Liver (tissue), 9 donors: ENCODE data around the gene ZSWIM8. TPM values are rescaled to one million over a fixed set of nuclear protein-coding genes. Genes with fewer than 3 reads are reported as not detected.
A peak's percentile ranks its signal among the peaks of the same experiment; 100 is the strongest.

Experiments
- DNase-seq: peaks from one replicate; pipeline ENCODE4 v3.0.0-alpha.2; 2017; ENCODE audit warnings: low spot score
- H3K27ac ChIP-seq, 2 donors: one replicate each; pipeline ENCODE4 v1.7.0; 2013; ENCODE audit warnings: inconsistent platforms in 2 of 2, low read length in 2 of 2, control low read depth in 1 of 2, low read depth in 1 of 2, mild to moderate bottlenecking in 1 of 2
- H3K27me3 ChIP-seq, 4 donors: one replicate each; pipeline versions ENCODE4 v1.6.1 to v1.7.0; 2013; ENCODE audit warnings: low read length in 3 of 4, inconsistent platforms in 1 of 4, mild to moderate bottlenecking in 1 of 4, moderate library complexity in 1 of 4; ENCODE audit not compliant: control insufficient read depth in 4 of 4, insufficient read depth in 4 of 4
- H3K36me3 ChIP-seq, 4 donors: one replicate each; pipeline versions ENCODE4 v1.6.1 to v1.7.0; 2013; ENCODE audit warnings: low read length in 3 of 4, mild to moderate bottlenecking in 3 of 4, low read depth in 1 of 4, moderate library complexity in 1 of 4; ENCODE audit not compliant: control insufficient read depth in 4 of 4, insufficient read depth in 3 of 4
- H3K4me1 ChIP-seq, 4 donors: one replicate each; pipeline versions ENCODE4 v1.6.1 to v1.7.0; 2013; ENCODE audit warnings: low read length in 3 of 4, mild to moderate bottlenecking in 3 of 4, moderate library complexity in 1 of 4; ENCODE audit not compliant: control insufficient read depth in 4 of 4, insufficient read depth in 4 of 4
- H3K4me3 ChIP-seq, 3 donors: one replicate each; pipeline versions ENCODE4 v1.6.1 to v1.7.0; 2013; ENCODE audit warnings: low read length in 3 of 3, control low read depth in 1 of 3, low read depth in 1 of 3, mild to moderate bottlenecking in 1 of 3
- H3K9ac ChIP-seq, 2 donors: one replicate each; pipeline ENCODE4 v1.7.0; 2013; ENCODE audit warnings: low read length in 2 of 2, mild to moderate bottlenecking in 2 of 2, moderate library complexity in 2 of 2, control low read depth in 1 of 2, low read depth in 1 of 2
- H3K9me3 ChIP-seq, 4 donors: one replicate each; pipeline versions ENCODE4 v1.6.1 to v1.7.0; 2013; ENCODE audit warnings: low read length in 3 of 4; ENCODE audit not compliant: control insufficient read depth in 4 of 4
- ATF3 ChIP-seq: IDR thresholded peaks from 2 replicates; pipeline ENCODE4 v1.6.1; 2016; ENCODE audit warnings: antibody characterized with exemption
- CTCF ChIP-seq: fragments of 150-350 bp; IDR thresholded peaks from 2 replicates; pipeline ENCODE4 v1.5.1; 2017; ENCODE audit warnings: improper control_type of control experiment, low read depth, low read length; ENCODE audit not compliant: missing input control
- EGR1 ChIP-seq, 2 donors: IDR thresholded peaks; 2 replicates each; pipeline ENCODE4 v1.6.1; 2016 to 2018; ENCODE audit warnings: antibody characterized with exemption in 2 of 2, low read depth in 2 of 2
- FOXA1 ChIP-seq: IDR thresholded peaks from 2 replicates; pipeline ENCODE4 v1.6.1; 2016; ENCODE audit warnings: antibody characterized with exemption
- FOXA2 ChIP-seq: IDR thresholded peaks from 2 replicates; pipeline ENCODE4 v1.6.1; 2016; ENCODE audit warnings: antibody characterized with exemption
- GABPA ChIP-seq, 2 donors: IDR thresholded peaks in 1 of 2; conservative IDR thresholded peaks in 1 of 2; 2 replicates each; pipeline ENCODE4 v1.6.1; 2016; ENCODE audit warnings: antibody characterized with exemption in 2 of 2, mild to moderate bottlenecking in 1 of 2, moderate library complexity in 1 of 2
- HNF4A ChIP-seq, 2 donors: conservative IDR thresholded peaks; 2 replicates each; pipeline ENCODE4 v1.6.1; 2016; ENCODE audit warnings: antibody characterized with exemption in 2 of 2, mild to moderate bottlenecking in 2 of 2
- HNF4G ChIP-seq: IDR thresholded peaks from 2 replicates; pipeline ENCODE4 v1.6.1; 2016; ENCODE audit warnings: antibody characterized with exemption
- JUND ChIP-seq, 2 donors: IDR thresholded peaks; 2 replicates each; pipeline ENCODE4 v1.6.1; 2016; ENCODE audit warnings: antibody characterized with exemption in 2 of 2
- MAX ChIP-seq: IDR thresholded peaks from 2 replicates; pipeline ENCODE4 v1.6.1; 2016; ENCODE audit warnings: antibody characterized with exemption
- NR2F2 ChIP-seq: IDR thresholded peaks from 2 replicates; pipeline ENCODE4 v1.6.1; 2016; ENCODE audit warnings: antibody characterized with exemption
- RAD21 ChIP-seq, 2 donors: IDR thresholded peaks; 2 replicates each; pipeline ENCODE4 v1.6.1; 2016; ENCODE audit warnings: antibody characterized with exemption in 2 of 2, mild to moderate bottlenecking in 2 of 2
- RXRA ChIP-seq, 2 donors: IDR thresholded peaks; 2 replicates each; pipeline ENCODE4 v1.6.1; 2017 to 2018; ENCODE audit warnings: antibody characterized with exemption in 2 of 2, mild to moderate bottlenecking in 1 of 2
- SP1 ChIP-seq: IDR thresholded peaks from 2 replicates; pipeline ENCODE4 v1.6.1; 2018; ENCODE audit warnings: antibody characterized with exemption, mild to moderate bottlenecking
- TAF1 ChIP-seq: conservative IDR thresholded peaks from 2 replicates; pipeline ENCODE4 v1.6.1; 2016; ENCODE audit warnings: antibody characterized with exemption, mild to moderate bottlenecking
- YY1 ChIP-seq: IDR thresholded peaks from 2 replicates; pipeline ENCODE4 v1.6.1; 2016; ENCODE audit warnings: antibody characterized with exemption, mild to moderate bottlenecking
- ZBTB33 ChIP-seq: IDR thresholded peaks from 2 replicates; pipeline ENCODE4 v1.6.1; 2016; ENCODE audit warnings: antibody characterized with exemption
- WGBS: extraction: QIAGEN DNeasy Blood & Tissue Kit; methylation state at CpG from one replicate; pipeline ENCODE4 v1.1.7; 2013; 5-methylcytosine and 5-hydroxymethylcytosine counted together
- polyA plus RNA-seq, 2 donors: library from polyadenylated mRNA; stranded (reverse) in 1 of 2; unstranded in 1 of 2; fragments of 200-250 nt in 1 of 2; fragments of >200 nt in 1 of 2; fragmentation: Nextera tagmentation in 1 of 2; extraction: Ambion mirVana in 1 of 2; gene quantifications; one replicate each; pipeline versions ENCODE4 v1.2.1 to v1.2.3, GENCODE V29; 2013 to 2015
- total RNA-seq, 2 donors: library from RNA; depleted of rRNA; stranded (reverse); fragments of >200 nt; gene quantifications; one replicate each; pipeline ENCODE4 v1.2.3, GENCODE V29; 2014
- donor health status: healthy.
- donor health status: healthy.
- donor health status: healthy.
- donor health status: healthy.
- donor health status: healthy.

Gene ZSWIM8
- total and polyA plus RNA-seq, 4 donors, result 33.3 to 66.2 (median 44.4) TPM

GRCh38 chr10:73810358-73810734, 24.9 kb downstream of the ZSWIM8 start:
- H3K4me1 ChIP-seq, result peaks cover 0 to 15% (median 10%) of the 10 kb centered on the region in 4 donors
- TF ChIP-seq FOXA1 (no peak), MAX (no peak), RXRA (IDR thresholded peaks at IDR 0.05) (no peak), ZBTB33 (no peak), HNF4G (no peak), HNF4A (conservative IDR thresholded peaks at IDR 0.05) (no peak), NR2F2 (no peak), ATF3 (no peak)
- no peak for DNase-seq
- H3K27ac ChIP-seq, result peak overlapping the region in 1 of 2 donors; percentile 82
- no peaks in the 10 kb centered on the region for H3K9me3 ChIP-seq
- 80% methylated on average over 7 of the region's 7 CpGs for WGBS
- peaks cover 12 to 31% (median 22%) of the 10 kb centered on the region in 4 donors for H3K36me3 ChIP-seq
- no peaks in the 10 kb centered on the region for H3K27me3 ChIP-seq
- no peak overlapping the region for H3K9ac ChIP-seq
- H3K4me3 ChIP-seq, result peak overlapping the region in 2 of 3 donors; percentile 79 to 89

- TF ChIP-seq NR2F2, result no peak
- TF ChIP-seq TAF1, result no peak
- TF ChIP-seq CTCF, result no peak
- Histone ChIP-seq H3K4me1 (peaks cover 0 to 16% (median 10%) of the 10 kb centered on the region in 4 donors), H3K36me3 (peaks cover 9 to 25% (median 18%) of the 10 kb centered on the region in 4 donors), H3K27ac (peak overlapping the region; percentile 82 to 86), H3K4me3 (peak overlapping the region; percentile 79 to 89 (median 80)), H3K9me3 (no peaks in the 10 kb centered on the region), H3K9ac (peak overlapping the region; percentile 67 to 68), H3K27me3 (no peaks in the 10 kb centered on the region)
- 1% methylated on average over 63 of the region's 63 CpGs for WGBS
- DNase-seq, result peak; percentile 71
Measured at GRCh38 chr10:73810735-73811465, 25.5 kb downstream of the ZSWIM8 start.

GRCh38 chr10:73812657-73813056, 27.3 kb downstream of the ZSWIM8 start:
- WGBS, result 97% methylated on average over 4 of the region's 4 CpGs
- TF ChIP-seq GABPA (IDR thresholded peaks at IDR 0.05 in 1 of 2, conservative IDR thresholded peaks at IDR 0.05 in 1 of 2), result no peak
- TF ChIP-seq FOXA1, result no peak
- TF ChIP-seq NR2F2, result no peak
- no peak for TF ChIP-seq TAF1
- no peak for TF ChIP-seq SP1
- no peak for TF ChIP-seq YY1
- no peak for TF ChIP-seq RXRA (IDR thresholded peaks at IDR 0.05)
- TF ChIP-seq RAD21 (IDR thresholded peaks at IDR 0.05), result no peak
- no peak for TF ChIP-seq EGR1 (IDR thresholded peaks at IDR 0.05; ENCODE audit: low read depth in 2 of 2)
- no peak for TF ChIP-seq JUND (IDR thresholded peaks at IDR 0.05)
- TF ChIP-seq HNF4G, result no peak
- TF ChIP-seq ZBTB33, result no peak
- no peak for TF ChIP-seq ATF3
- no peak for TF ChIP-seq HNF4A (conservative IDR thresholded peaks at IDR 0.05)
- TF ChIP-seq FOXA2, result no peak
- no peak for TF ChIP-seq CTCF

More at GRCh38 chr10:73812657-73813056, 27.3 kb downstream of the ZSWIM8 start:
- no peak for DNase-seq
- Histone ChIP-seq H3K9me3 (no peaks in the 10 kb centered on the region), H3K36me3 (peaks cover 0 to 12% (median 3%) of the 10 kb centered on the region in 4 donors), H3K27me3 (no peaks in the 10 kb centered on the region), H3K27ac (no peak overlapping the region), H3K9ac (no peak overlapping the region), H3K4me3 (no peak overlapping the region), H3K4me1 (peaks cover 8 to 28% (median 19%) of the 10 kb centered on the region in 4 donors)
